GM21529 (cell line): Measurements from ENCODE around the gene ENDOV.

Experiments
- ATAC-seq: cut with Tn5 transposase; IDR thresholded peaks from one replicate; pipeline ENCODE4 v1.9.1; 2021; ENCODE audit not compliant: unreplicated experiment

ENDOV gene

DNA sequence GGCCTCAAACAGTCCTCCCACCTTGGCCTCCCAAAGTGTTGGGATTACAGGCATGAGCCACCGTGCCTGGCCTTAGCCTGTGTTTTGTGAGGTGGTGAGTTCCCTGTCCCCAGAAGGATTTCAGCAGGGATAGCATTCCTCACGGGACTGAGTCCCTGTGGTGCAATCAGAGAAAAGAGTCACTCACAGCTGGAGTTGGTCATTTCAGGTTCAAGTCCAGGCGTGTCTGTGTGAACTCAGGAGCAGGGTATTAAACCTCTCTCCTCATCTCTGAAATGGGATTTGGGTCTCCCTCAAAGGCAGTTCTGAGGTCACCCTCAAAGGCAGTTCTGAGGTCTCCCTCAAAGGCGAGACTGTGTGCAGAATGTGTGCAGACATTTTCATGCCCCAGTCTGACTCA is 32.8 kb downstream of the ENDOV start:
- ATAC-seq, result no peak

DNA sequence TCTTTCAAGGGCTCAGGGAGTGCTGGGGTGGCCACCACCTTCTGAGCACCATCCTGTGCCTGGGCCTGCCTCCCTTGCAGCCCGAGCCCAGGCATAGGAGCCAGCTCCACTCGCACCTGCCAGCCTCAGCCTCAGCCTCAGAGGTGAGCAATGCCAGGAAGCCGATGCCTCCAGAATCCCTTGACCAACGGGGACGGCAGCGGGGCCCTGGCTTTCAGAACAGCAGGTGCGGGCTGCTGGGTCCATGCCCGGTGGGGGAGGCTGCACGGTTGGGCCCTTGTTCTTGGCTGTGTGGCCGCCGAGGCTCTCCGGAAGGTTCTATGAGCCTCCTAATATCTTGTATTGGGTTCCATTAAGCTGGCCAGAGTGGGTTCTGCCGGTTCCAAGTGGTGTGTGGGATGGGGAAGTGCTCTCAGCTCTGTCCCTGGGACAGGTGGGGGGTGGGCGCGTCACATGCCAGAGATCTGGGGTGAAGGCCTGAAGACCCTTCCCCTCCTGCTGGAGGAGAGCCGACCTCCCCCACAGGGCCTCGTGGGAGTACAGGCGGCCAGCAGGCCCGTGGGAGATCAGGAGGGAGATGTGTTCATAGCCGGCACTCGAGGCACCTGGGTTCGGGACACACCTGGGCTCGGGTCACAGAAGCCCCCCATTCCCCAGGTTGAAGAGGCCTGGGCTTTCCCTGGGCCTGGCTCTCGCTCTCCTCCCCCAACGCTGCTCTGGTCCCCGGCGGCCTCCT is 34.4 kb downstream of the ENDOV start:
- ATAC-seq, result no peak

DNA sequence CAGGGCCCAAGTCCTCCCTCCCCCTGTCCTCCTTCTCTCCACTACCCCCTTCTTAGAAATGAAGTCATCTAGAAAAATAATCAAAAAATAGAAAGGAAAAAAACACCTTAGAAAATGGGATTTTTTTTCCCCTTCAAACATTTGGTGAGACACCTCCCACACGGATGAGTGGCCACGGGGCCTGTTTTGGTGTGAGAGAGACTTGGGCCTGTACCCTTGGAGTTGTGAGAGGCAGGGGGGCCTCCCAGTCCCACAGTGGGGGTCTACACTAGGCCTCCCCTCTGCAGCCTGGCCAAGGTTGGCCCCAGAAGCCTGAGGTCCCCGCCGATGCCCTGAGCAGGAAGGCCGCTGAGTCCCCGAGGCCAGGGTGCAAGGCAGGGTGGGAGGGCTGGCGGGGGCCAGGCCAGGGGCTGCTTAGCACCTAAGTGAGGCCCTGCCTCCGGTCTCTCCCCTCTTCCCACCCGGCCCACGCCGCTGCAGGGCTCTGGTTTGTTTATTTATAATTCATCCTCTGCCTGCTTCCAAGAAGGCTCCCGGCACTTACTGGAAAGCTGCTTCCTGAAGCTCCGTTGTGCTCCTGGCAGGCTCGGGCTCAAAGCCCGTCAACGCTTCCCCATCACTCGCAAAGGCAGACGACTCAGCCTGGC is 35.1 kb downstream of the ENDOV start:
- no peak for ATAC-seq

DNA sequence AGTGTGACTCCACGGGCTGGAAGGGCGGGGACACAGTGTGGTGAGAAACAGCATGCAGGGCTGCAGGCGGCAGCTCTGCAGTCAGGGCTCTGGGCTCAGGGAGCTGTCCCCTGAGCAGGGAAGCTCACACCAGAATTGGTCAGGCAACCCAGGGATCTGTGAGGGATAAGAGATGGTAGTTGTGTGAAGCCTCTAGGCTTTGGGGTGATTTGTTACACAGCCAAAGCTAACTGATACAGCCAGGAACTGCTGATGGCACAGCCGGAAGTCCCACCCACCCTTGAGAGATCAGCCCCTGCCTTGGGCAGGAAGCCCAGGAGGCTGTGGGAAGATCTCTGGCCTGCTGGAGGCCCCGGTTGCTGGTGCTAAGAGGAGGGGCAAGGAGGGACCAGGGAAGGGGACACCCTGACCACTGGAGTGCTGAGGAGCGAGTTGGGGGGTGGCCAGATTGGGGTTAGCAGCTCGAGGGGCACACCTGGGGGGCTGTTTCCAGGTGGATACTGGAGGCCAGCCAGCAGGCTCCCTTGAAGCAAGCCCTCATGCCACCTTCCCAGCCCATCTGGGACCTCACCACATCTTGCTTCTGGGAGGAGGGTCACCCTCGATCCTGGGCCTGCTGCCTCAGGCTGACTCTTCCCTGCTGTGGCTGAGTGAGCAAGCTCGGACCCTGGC is 36.3 kb downstream of the ENDOV start:
- ATAC-seq, result no peak

DNA sequence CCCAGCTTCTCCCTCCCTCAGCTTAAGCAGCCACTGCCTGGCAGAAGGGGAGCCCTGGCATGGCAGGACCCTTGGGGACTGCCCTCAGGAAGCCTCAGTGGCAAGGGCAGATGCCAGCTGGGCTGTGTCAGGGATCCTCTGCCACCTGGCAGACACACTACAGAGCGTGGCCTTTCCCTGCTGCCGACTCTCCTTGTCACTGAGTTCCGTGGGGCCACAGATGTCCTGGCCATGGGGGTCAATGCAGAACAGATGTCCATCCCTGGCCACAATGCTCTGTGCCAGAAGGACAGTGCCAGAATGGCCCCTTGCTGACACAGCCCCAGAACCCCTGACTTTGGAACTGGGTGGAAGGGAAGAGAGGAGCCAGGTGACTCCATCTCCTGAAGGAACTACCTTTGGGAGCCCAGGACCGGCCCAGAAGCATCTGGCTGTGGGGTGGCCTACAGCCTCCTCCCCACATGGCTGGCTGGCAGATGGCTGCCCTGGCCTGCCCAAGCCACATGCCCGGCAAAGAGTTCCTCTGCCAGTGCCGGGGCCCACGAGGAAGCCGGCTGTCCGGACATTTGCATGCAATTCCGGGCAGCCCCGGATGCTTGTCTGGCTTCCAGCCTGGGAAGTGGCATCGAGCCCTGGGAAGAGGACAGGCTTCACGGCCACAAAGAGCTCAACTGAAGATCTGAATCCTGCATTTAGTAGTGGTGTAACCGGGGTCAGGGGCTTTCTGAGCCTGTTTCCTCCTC is 37.4 kb downstream of the ENDOV start:
- no peak for ATAC-seq

DNA sequence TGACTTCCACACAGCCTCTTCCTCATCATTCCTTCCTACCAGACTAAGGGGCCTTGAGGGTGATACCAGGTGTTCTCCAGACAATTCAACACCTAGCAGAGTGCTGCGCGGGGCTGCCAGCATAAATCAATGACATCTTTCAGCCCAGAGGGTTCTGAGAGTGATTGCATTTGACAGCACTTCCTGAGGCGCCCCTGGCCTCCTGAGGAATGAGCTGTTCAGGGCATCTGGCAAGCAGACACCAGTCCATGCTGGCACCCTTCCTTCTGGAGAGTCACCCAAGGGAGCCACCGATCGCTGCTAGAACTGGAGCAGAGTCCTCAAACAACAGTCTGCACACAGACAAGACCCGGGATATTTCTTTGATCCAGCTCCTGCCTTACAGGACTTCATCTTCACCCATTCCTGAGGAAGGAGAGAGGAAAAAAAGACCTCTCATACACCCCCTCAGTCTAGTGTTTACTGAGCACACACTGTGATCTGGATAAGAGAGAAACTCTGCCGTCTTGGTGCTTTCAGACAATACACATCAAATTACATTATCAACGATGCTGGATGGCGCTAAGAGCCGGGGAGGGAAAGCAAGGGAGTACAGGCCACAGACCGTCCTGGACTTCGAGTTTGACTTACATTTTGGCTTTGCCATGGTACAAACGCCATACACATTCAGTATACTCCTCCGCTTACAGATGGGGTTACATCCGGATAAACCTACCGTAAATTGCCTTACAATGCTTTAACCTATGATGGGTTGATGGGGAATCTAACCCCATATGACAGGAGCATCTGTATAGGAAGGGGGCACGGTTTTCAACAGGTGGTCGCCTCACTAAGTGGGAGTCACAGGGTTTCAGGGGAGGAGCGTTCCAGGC is 38.4 kb downstream of the ENDOV start:
- no peak for ATAC-seq

DNA sequence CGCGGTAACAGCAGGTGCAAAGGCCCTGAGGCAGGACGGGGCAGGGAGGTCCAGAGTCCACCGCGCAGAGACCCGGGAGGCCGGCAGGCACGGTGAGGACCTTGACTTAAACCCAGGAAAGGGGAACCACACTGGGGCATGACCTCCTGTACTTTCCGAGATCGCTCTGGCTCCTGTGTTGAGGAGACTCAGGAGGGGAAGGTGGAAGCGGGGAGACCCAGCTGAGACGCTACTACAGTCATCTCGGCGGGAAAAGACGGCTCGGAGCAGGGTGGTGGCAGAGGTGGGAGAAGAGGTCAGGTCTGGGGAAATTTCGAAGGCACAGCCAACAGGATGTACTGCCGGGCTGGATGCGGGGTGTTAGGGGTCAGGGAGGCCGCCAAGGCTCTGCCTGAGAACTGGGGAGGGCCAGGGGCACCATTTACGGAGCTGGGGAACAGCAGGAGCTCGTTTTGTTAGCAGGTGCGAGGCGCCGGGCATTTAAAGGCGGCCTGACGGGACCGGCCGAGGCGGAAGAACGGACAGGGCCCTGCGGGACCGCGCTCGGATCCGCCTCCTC is 39.1 kb downstream of the ENDOV start:
- ATAC-seq, result no peak

DNA sequence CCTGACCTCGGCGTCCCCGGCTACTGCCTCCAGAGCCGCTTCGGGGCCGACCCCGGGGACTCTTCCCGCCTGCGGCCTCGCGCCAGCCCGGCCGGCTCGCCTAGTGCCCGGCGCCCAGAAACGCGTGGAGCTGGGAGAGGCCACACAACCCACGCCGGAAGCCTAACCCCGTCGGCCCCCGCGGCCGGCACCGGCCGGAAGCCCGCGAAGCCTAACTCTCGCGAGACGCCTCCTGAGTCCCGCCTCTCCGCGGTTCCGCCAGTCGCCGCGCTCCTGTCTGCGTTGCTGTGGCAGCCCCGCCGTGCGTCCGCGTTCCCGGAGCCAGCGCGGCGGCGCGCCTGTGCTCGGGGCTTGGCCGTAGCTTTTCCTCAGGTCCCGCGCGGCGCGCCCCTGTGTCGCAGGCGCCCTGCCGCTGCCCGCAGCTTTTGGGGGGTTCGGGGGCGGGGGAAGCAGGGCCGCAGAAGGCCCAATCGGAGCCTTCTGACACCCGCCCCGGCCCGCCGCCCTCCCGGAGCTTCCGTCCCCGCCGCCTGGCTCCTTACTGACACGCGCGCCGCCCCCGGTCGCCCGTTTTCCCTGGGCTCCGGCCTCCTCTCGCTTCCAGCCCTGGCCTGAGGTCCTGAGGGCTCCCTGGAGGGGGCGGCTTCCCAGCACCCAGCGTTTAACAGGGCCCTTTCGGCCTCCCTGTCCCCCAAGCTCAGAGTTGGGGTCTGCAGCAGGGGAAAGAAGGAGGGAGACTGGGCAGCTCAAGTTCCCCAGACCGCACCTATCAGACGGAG is 39.8 kb downstream of the ENDOV start:
- peak; percentile 89 for ATAC-seq

DNA sequence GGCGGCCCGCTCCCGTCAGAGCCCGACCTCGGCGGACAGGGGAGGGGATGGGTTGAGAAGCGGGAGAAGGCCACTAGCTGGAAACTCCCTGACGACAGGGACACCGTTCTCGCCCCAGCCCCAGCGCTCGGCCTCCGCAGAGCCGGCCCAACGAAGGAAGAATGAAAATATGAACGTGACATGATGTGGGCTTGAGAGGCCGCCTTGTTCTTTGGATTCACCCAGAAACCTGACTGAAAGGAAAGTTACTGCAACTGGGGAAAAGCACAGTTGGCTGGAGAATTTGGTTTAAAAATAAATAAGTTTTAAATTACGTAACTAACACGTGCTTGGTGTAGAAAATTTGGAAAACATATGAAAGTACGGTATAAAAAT is 40.4 kb downstream of the ENDOV start:
- peak; percentile 13 for ATAC-seq

DNA sequence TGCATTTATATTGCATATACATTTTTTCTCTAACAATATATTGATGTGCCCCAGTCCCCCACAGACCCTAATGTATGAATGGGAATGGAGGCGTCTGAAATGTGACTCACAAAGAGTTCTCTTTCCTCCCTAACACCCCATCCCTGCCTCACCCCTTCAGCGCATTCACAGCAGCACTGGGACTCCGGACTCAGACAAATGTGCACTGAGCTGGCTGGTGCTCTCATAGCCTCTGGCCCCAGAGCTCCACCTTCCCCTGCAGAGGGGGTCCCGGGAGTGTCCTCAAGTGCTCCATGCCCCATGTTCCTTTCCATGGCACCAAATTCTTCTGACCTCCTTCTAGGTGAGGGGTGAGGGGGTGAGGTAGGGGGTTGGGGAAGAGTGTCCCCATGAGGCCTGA is 40.8 kb downstream of the ENDOV start:
- ATAC-seq, result no peak

DNA sequence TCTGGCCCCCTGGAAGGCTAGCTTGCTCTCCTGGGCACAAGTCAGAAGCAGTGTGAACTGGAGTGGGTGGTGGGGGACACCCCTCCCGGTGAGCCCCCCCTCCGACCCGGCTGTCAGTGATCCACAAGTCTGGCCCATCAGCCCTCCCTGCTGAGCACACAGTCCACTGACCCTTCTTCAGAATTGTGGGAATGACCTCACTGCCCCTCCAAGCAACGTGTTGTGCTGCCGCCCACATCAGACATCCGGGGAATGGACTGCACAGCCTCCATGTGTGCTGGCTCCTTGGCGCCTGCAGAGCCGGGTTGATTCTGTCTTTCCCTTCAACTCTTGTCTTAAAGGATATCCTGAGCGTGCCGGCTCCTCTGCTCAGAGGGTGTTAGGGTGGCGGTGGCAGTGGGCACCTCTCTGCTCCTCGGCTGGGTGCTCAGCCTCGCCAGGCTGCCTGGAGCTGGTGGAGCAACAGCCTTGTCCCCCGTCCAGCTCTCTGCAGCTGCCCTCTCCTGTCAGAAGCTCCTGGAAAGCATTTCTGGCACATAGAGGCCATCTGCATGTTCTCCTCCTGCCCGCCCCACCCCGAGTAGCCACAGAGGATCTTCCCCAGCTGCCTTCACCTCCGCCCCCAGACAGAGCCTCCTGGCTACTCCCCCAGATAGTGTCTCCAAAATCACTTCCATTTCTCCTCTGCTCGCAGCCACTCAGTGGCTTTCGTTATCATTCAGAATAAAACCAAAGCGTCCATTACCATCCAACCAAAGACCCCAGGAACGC is 41.7 kb downstream of the ENDOV start:
- ATAC-seq, result no peak

DNA sequence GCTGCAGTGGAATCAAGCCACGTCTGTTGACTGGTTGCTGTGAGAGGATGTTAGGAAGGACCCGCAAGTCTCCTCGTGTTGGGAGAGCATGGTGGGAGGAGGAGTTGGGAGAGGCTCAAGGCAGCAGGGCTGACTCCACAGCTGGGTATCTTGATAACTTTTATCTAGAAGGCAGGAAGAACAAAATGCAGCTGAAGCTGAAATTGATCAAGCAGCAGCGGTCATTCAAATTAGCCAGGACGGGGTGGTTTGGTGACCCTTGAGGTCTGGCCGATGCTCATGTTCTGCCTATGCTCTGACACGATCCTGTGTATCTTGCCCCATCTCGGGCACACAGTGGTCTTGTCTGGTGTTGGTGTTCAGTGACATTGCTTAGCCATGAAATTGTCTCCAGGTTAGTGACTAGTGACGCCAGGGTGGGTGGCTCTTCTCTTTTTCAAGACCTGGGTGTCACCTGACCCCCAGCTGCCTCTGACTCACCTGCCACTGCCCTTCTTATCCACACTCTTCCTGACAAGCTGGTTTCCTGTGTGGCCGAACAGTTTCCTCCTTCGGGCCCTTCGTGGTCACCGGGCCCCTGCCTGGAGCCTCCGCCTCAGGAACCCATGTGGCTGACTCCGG is 42.4 kb downstream of the ENDOV start:
- no peak for ATAC-seq

DNA sequence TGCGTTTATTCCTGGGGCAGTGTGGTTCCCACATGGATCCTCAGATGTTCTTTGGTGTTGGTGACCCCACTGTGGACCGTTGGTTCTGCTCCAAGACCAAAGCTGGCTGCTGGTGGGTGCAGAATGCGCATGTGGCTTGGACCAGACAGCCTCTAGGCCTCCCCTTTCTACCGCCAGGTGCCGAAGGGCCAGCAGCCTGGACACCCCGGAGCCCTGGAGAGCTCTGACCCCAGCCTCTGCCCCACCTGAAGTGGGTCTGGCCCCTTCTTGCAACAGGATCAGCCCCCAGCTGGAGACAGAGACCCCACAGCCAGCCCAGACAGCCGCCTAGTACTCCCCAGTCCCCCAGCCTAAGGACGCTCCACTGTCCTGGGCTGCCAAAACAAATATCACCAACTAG is 43.0 kb downstream of the ENDOV start:
- ATAC-seq, result no peak

DNA sequence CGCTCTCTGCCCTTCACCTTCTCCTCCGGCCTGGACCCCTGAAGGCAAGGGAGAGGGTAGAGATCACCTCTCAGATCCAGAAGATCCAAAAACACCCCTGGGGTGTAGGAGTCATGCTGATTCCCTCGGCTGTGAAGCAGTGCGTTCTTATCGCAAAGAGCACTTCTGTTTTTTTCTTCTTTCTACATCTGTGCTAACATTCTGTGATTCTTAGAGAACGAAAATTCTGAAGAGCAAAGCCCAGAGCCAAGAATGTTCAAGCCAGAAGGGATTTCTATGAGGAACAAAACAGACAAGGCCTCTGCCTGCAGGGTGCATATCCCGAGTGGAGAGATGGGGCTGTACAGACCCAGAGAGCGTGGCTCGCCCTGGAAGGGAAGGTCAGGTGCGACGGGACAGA is 44.3 kb downstream of the ENDOV start:
- no peak for ATAC-seq

DNA sequence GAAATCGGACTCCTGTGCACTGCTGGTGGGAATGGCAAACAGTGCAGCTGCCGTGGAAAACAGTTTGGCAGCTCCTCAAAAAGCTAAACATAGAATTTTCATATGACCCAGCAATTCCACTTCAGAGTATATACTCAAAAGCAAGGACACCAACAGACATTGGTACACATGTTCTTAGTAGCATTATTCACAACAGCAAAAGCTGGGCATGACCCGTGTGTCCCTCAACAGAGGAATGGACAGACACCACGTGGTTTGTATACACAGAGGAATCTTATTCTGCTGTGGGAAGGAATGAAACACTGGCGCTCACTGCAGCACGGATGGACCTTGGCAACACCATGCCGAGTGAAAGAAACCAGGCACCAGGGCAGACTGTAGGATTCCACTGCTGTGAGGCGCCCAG is 45.5 kb downstream of the ENDOV start:
- ATAC-seq, result no peak

DNA sequence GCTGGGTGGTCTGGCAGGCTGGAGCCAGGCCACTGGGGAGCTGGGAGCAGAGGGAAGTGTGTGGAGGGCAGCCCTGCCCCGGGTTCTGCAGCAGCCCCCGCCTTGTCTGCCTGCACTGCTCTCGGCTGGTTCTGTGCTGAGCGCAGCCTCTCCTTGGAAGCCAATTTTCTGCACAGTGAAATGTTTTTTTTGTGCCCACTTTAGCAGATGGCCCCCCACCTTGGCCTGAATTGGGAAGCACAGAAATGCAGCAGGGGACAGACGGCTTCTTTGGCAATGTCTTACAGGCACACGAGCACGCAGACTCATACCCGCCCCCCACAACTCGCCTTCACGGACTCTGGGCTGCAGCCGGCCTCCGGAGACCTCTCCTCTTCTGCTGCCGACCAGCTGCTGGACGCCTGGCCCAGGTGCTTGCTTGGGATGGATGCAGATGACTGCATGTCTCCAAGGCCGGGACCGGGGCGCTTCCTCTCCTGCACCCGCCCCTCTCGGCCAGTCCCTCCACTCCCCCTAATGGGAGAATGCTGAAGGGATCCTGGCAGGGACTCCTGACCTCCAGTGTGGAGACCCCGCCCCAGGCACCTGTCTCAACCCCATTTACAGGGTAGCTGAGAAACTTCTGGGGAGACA is 46.7 kb downstream of the ENDOV start:
- ATAC-seq, result no peak

DNA sequence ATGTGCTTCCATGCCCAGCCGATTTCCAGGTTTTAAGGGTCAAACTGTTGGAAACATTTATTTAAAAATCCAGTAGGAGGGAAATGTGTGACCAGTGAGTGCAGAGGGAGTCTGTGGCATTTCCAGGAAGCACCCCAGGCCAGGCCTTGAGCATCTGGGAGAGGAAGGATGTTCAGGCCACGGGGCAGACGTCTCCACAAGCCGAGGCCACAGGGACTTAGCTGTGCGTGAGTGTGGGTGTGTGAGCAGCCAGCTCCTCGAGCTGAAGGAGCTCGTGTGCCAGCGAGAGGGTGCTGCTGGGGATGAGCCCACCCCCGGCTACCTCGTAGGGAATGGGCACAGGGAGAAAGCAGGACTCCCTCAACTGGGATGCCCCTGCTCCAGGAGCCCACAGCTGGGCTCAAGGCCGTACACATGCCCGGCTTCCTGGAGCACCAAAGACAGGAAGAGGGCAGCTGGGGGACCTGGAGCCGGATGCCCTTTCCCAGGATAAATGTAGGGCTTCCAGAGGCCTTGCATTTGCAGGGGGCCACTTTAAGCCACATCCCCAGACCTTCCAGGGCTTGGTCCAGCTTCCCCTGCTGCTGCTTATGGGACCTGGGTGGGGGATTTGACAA is 48.9 kb downstream of the ENDOV start:
- ATAC-seq, result no peak

DNA sequence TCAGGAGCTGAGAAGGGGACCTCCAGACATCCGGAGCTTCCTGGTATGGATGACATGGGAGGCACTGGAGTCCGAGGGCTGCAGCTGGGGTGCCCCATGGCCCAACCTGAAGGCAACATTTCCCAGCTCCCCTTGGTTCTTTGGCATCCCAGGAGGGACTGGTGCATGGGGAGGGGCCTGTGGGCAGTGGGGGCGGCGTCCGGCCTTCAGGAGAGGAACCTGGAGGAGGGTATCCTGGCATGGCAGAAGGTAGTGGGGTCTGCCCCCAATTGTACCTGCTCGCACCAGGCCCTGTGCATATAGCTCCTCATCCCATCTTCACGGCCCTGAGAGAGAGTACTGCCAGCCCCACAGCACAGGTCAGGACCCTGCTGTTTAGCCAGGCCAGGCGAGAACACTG is 49.5 kb downstream of the ENDOV start:
- ATAC-seq, result no peak
